Mucosa of rectum (tissue), 2 donors: Measurements from ENCODE around the gene SLC16A3.

Source experiments
- H3K27ac ChIP-seq, 2 donors: one replicate each; pipeline ENCODE4 v1.7.0; 2013; ENCODE audit warnings: inconsistent platforms in 2 of 2, low read depth in 2 of 2, low read length in 2 of 2
- H3K27me3 ChIP-seq, 2 donors: one replicate each; pipeline ENCODE4 v1.7.0; 2013; ENCODE audit warnings: low read length in 2 of 2; ENCODE audit not compliant: control insufficient read depth in 2 of 2, insufficient read depth in 2 of 2
- H3K36me3 ChIP-seq, 2 donors: one replicate each; pipeline ENCODE4 v1.7.0; 2013; ENCODE audit warnings: low read length in 2 of 2; ENCODE audit not compliant: control insufficient read depth in 2 of 2, insufficient read depth in 2 of 2
- H3K4me1 ChIP-seq, 2 donors: one replicate each; pipeline ENCODE4 v1.7.0; 2013; ENCODE audit warnings: low read length in 2 of 2, mild to moderate bottlenecking in 1 of 2; ENCODE audit not compliant: control insufficient read depth in 2 of 2, insufficient read depth in 2 of 2
- H3K4me3 ChIP-seq, 2 donors: one replicate each; pipeline ENCODE4 v1.7.0; 2013; ENCODE audit warnings: low read length in 2 of 2
- H3K9ac ChIP-seq, 2 donors: one replicate each; pipeline ENCODE4 v1.7.0; 2013; ENCODE audit warnings: low read length in 2 of 2, low read depth in 1 of 2, mild to moderate bottlenecking in 1 of 2
- H3K9me3 ChIP-seq, 2 donors: one replicate each; pipeline ENCODE4 v1.7.0; 2013; ENCODE audit warnings: low read length in 2 of 2; ENCODE audit not compliant: control insufficient read depth in 2 of 2
- donor health status: healthy.
- donor health status: Normal muscosa, but diverticular disease.

Gene SLC16A3

DNA sequence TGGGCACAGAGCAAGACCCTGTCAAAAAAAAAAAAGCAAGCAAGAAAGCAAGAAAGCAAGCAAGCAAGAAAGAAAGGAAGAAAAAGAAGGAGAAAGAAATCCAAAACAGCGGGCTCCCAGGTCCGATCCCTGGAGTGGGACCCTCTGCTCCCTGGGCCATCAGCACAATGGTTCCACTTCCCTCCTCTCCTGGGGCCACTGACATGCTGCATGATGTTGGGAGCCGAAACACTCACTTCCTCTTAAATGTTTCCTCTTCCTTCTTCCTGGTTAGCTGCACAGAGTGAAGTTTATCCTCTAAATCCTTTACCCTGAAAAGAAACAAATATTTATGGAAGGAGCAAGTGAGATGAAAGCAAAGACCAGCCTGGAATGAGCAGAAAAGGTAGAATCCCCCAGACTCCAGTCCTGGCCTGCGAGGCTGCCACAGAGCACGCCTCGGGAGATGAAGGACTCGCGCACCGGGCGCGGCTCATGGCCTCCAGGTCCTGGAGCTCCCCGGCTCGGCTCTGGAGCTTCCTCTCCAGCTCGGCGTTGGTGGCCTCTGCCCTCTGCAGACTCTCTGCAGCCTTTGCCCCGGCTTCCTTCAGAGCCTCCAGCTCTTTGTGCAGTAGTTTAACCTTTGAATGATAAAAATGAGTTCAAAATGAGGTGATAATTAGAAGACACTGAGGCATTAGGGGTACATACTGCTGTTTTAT, 35.2 kb upstream of the SLC16A3 start:
- H3K9me3 ChIP-seq, result no peaks in the 10 kb centered on the region
- peak overlapping the region in 1 of 2 donors; percentile 47 for H3K9ac ChIP-seq
- H3K4me1 ChIP-seq, result peaks cover 8 to 11% of the 10 kb centered on the region in 2 donors
- H3K27me3 ChIP-seq, result no peaks in the 10 kb centered on the region
- H3K27ac ChIP-seq, result peak overlapping the region; percentile 48 to 75
- H3K4me3 ChIP-seq, result peak overlapping the region in 1 of 2 donors; percentile 41
- peaks cover 8 to 22% of the 10 kb centered on the region in 2 donors for H3K36me3 ChIP-seq

DNA sequence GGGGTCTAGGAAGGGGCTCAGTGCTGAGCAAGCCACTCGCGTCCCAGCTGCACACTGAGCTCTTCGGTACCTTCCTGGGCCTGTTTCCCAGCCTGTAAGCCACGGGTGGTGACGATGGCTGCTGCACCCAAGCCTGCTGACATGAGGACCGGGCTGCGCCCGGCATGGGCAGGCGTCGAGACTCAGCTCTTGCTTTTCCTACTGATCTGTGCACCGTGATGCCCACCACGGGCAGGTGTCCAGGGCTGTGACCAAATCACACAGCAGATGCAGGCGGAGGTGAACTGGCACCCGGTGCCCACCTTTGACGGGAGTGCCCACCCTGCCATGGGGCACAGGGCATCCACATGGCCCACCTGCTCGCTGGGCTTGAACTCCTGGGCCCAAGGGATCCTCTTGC, 34.1 kb upstream of the SLC16A3 start:
- H3K36me3 ChIP-seq, result peaks cover 12 to 24% of the 10 kb centered on the region in 2 donors
- no peaks in the 10 kb centered on the region for H3K27me3 ChIP-seq
- H3K27ac ChIP-seq, result no peak overlapping the region
- no peak overlapping the region for H3K4me3 ChIP-seq
- H3K9ac ChIP-seq, result no peak overlapping the region
- H3K9me3 ChIP-seq, result no peaks in the 10 kb centered on the region
- H3K4me1 ChIP-seq, result peaks cover 8 to 15% of the 10 kb centered on the region in 2 donors

DNA sequence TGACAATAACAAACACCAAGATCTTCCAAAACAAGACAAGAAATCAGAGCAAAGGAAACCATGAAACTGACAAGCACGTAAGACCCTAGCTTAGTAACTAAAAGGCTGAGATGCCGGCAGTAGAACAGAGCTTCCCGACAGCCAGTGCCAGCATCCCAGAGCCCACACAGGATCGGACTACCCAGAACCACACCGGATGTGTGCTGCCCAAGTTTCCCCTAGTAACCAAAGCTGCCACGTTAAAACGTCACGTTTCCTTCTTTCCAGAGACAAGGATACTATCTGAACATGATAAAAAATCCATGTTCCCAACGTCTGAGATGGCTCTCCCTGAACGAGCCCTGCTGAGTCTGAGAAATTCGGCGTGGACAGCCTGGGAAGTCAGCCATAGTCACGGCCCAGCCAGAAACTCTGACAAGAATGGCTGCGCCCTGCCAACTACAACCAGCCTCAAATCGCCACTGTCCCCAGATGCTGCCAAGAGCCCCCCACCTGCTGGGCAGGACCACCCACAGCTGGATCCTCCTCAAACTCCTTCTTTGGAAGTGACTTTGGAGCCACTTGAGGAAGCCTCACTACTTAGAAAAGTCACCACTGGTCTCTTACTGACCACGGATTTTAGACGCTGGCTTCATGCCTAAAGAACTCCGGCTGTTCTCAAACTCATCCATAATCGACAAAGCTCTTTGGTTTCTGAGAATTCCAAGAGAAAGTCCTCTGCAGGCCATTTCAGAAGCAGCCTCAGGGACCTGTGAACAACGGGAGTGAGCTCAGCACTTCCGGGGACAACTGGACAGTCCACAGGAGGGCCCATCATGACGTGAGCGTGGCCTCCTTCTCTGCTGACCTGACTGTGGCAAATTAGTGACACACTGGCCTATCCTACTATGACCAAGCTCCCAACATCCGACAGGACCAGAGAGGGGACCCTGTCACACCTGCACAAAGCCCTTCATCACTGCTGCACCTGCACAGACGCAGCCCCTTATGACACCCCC, 32.9 kb upstream of the SLC16A3 start:
- Histone ChIP-seq H3K9ac (no peak overlapping the region), H3K27me3 (no peaks in the 10 kb centered on the region), H3K4me1 (peaks cover 8 to 15% of the 10 kb centered on the region in 2 donors), H3K4me3 (no peak overlapping the region), H3K27ac (no peak overlapping the region), H3K9me3 (no peaks in the 10 kb centered on the region), H3K36me3 (peaks cover 15 to 25% of the 10 kb centered on the region in 2 donors)

- Histone ChIP-seq H3K4me1 (peaks cover 8 to 15% of the 10 kb centered on the region in 2 donors), H3K9ac (no peak overlapping the region), H3K9me3 (no peaks in the 10 kb centered on the region), H3K27me3 (no peaks in the 10 kb centered on the region), H3K27ac (no peak overlapping the region), H3K4me3 (no peak overlapping the region), H3K36me3 (peaks cover 15 to 25% of the 10 kb centered on the region in 2 donors)
Observed at GRCh38 chr17:82198092-82198491, 30.8 kb upstream of the SLC16A3 start.

DNA sequence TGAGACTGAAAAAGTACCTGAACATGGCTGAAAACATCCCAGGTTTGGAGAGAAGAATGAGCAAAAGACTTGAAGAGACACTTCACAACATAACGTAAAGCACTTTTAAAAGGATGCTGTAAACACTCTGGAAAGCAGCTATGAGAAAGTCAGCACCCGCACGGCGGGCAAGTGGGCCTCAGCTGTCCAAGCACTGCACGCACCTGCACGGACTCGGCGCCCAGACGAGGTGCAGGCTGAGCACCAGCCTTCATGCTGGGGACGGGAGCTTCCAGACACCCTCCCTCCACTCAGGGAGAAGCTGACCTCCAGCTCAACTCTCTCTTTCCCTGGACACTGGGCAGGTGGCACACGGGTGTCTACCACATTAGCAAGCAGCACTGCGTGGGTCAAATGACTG, 29.3 kb upstream of the SLC16A3 start:
- Histone ChIP-seq H3K27me3 (no peaks in the 10 kb centered on the region), H3K27ac (no peak overlapping the region), H3K9me3 (no peaks in the 10 kb centered on the region), H3K9ac (no peak overlapping the region), H3K4me3 (no peak overlapping the region), H3K4me1 (peaks cover 4 to 8% of the 10 kb centered on the region in 2 donors), H3K36me3 (peaks cover 15 to 23% of the 10 kb centered on the region in 2 donors)

DNA sequence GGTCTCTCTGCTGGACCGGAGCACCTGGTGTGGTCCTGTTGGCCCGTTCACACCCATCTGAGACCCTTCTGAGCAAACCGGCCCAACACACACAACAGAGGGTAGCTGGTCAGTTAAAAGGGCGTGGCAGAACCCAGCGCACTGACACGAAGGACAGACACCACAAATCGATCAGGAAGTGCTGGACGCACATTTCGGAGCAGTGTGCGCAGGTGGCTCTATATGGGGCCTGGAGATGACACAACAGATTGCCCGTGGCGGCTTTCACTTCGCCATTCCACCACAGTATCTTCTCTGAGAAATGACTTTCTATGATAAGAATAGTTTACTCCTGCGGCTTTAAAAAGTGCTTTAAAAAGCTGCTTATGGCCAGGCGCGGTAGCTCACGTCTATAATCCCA, 28.7 kb upstream of the SLC16A3 start:
- H3K9ac ChIP-seq, result no peak overlapping the region
- H3K4me3 ChIP-seq, result no peak overlapping the region
- H3K36me3 ChIP-seq, result peaks cover 10 to 18% of the 10 kb centered on the region in 2 donors
- H3K27ac ChIP-seq, result no peak overlapping the region
- H3K27me3 ChIP-seq, result no peaks in the 10 kb centered on the region
- H3K4me1 ChIP-seq, result peaks cover 4 to 8% of the 10 kb centered on the region in 2 donors
- no peaks in the 10 kb centered on the region for H3K9me3 ChIP-seq

- Histone ChIP-seq H3K9ac (no peak overlapping the region), H3K4me1 (peaks cover 5 to 9% of the 10 kb centered on the region in 2 donors), H3K4me3 (no peak overlapping the region), H3K27ac (no peak overlapping the region), H3K36me3 (peaks cover 10 to 16% of the 10 kb centered on the region in 2 donors), H3K9me3 (no peaks in the 10 kb centered on the region), H3K27me3 (no peaks in the 10 kb centered on the region)
Observed at GRCh38 chr17:82200743-82201497, 27.9 kb upstream of the SLC16A3 start.

DNA sequence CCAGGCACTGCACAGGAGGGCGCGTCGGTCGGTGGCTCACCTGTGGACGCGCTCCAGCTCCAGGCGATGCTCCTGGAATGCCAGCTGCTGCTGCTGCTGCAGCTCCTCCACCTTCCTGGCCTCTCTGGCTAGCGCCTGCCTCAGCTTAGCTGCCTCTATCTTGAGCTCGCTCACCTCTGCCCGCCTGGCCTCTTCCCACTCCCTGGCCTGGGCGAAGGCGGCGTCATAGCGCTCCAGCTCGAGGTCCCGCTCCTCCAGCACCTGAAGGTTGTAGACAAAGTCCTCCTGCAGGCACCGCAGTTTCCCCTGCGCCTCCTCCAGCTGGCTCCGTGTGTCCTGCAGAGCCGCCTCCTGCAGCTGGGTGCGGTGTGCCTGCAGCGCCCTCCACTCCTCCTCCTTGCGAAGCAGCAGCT, 27.3 kb upstream of the SLC16A3 start:
- no peak overlapping the region for H3K27ac ChIP-seq
- H3K36me3 ChIP-seq, result peaks cover 10 to 13% of the 10 kb centered on the region in 2 donors
- H3K9ac ChIP-seq, result no peak overlapping the region
- H3K4me3 ChIP-seq, result no peak overlapping the region
- no peaks in the 10 kb centered on the region for H3K27me3 ChIP-seq
- peaks cover 10 to 14% of the 10 kb centered on the region in 2 donors for H3K4me1 ChIP-seq
- H3K9me3 ChIP-seq, result no peaks in the 10 kb centered on the region

DNA sequence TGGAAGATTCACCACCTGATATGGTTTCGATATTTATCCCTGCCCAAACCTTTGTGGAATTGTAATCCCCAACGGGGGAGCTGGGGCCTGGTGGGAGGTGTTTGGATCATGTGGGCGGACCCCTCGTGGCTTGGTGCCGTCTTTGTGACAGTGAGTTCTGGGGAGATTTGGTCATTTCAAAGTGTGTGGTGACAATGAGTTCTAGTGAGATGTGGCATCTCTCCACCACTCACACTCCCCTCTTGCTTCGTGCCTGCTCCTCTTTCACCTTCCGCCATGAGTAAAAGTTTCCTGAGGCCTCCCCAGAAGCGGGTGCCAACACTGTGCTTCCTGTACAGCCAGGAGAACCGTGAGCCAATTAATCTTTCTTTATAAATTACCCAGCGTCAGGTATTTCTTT, 25.9 kb upstream of the SLC16A3 start:
- Histone ChIP-seq H3K4me3 (no peak overlapping the region), H3K36me3 (peaks cover 5 to 7% of the 10 kb centered on the region in 2 donors), H3K27me3 (no peaks in the 10 kb centered on the region), H3K9me3 (no peaks in the 10 kb centered on the region), H3K27ac (no peak overlapping the region), H3K4me1 (peaks cover 8 to 12% of the 10 kb centered on the region in 2 donors), H3K9ac (no peak overlapping the region)
